ENCODE data around the gene PEF1.

PEF1 gene

GRCh38 chr1:31586376-31587327 is 58.0 kb downstream of the PEF1 start:
- Histone ChIP-seq H3K4me1 (ENCODE audit: low read length) (no peaks in the 10 kb centered on the region), H3K9me3 (ENCODE audit: insufficient read depth, low read length) (no peaks in the 10 kb centered on the region), H3K27me3 (ENCODE audit: low read depth, low read length) (no peaks in the 10 kb centered on the region)

GRCh38 chr1:31585736-31586365 is 58.8 kb downstream of the PEF1 start:
- H3K4me2 ChIP-seq (ENCODE audit: low read length): no peak overlapping the region
- H3K27ac ChIP-seq (ENCODE audit: low read length): no peak overlapping the region
- H3K9me3 ChIP-seq (ENCODE audit: insufficient read depth, low read length): no peaks in the 10 kb centered on the region
- no peak overlapping the region for H3K9ac ChIP-seq (ENCODE audit: low read length)
- H3K79me2 ChIP-seq (ENCODE audit: low read length): no peaks in the 10 kb centered on the region
- H3K4me3 ChIP-seq (ENCODE audit: low read length): no peak overlapping the region
- no peak for TF ChIP-seq CTCF (IDR thresholded peaks at IDR 0.05; ENCODE audit: low read depth, low read length)
- no peak for TF ChIP-seq EZH2phosphoT487 (IDR thresholded peaks at IDR 0.05; ENCODE audit: low read depth)
- no peaks in the 10 kb centered on the region for H4K20me1 ChIP-seq (ENCODE audit: insufficient read depth, low read length)
- no peaks in the 10 kb centered on the region for H3K36me3 ChIP-seq (replicated peaks; ENCODE audit: low read depth, low read length)
- H3K27me3 ChIP-seq (ENCODE audit: low read depth, low read length): no peaks in the 10 kb centered on the region
- H2AFZ ChIP-seq (ENCODE audit: low read depth, low read length): no peak overlapping the region
- H3K4me1 ChIP-seq (ENCODE audit: low read length): no peaks in the 10 kb centered on the region

More at GRCh38 chr1:31586376-31587327, 58.0 kb downstream of the PEF1 start:
- Histone ChIP-seq H3K4me2 (ENCODE audit: low read length) (no peak overlapping the region), H4K20me1 (ENCODE audit: insufficient read depth, low read length) (no peaks in the 10 kb centered on the region), H3K79me2 (ENCODE audit: low read length) (no peaks in the 10 kb centered on the region), H3K9ac (ENCODE audit: low read length) (no peak overlapping the region), H2AFZ (ENCODE audit: low read depth, low read length) (no peak overlapping the region), H3K27ac (ENCODE audit: low read length) (no peak overlapping the region), H3K36me3 (replicated peaks; ENCODE audit: low read depth, low read length) (no peaks in the 10 kb centered on the region), H3K4me3 (ENCODE audit: low read length) (no peak overlapping the region)
- TF ChIP-seq EZH2phosphoT487 (IDR thresholded peaks at IDR 0.05; ENCODE audit: low read depth) (no peak), CTCF (IDR thresholded peaks at IDR 0.05; ENCODE audit: low read depth, low read length) (no peak)

- no peak overlapping the region for H3K4me2 ChIP-seq (ENCODE audit: low read length)
- TF ChIP-seq CTCF (IDR thresholded peaks at IDR 0.05; ENCODE audit: low read depth, low read length): no peak
- TF ChIP-seq EZH2phosphoT487 (IDR thresholded peaks at IDR 0.05; ENCODE audit: low read depth): no peak
- H3K27ac ChIP-seq (ENCODE audit: low read length): no peak overlapping the region
- no peaks in the 10 kb centered on the region for H3K36me3 ChIP-seq (replicated peaks; ENCODE audit: low read depth, low read length)
- H3K79me2 ChIP-seq (ENCODE audit: low read length): no peaks in the 10 kb centered on the region
- no peak overlapping the region for H2AFZ ChIP-seq (ENCODE audit: low read depth, low read length)
- no peak overlapping the region for H3K9ac ChIP-seq (ENCODE audit: low read length)
- no peaks in the 10 kb centered on the region for H4K20me1 ChIP-seq (ENCODE audit: insufficient read depth, low read length)
- no peaks in the 10 kb centered on the region for H3K27me3 ChIP-seq (ENCODE audit: low read depth, low read length)
- H3K4me3 ChIP-seq (ENCODE audit: low read length): no peak overlapping the region
- no peaks in the 10 kb centered on the region for H3K4me1 ChIP-seq (ENCODE audit: low read length)
- H3K9me3 ChIP-seq (ENCODE audit: insufficient read depth, low read length): no peaks in the 10 kb centered on the region
These were observed 59.6 kb downstream of the PEF1 start for GRCh38 chr1:31584869-31585735.
